Left ventricle myocardium inferior (tissue), 1 donor: ENCODE results near the gene PCDHGA6. TPM values are rescaled to one million over a fixed set of nuclear protein-coding genes. Genes with fewer than 3 reads are reported as not detected.
"Not testable (repeated sequence)": the region's sequence is repeated elsewhere in the genome, so short reads cannot be mapped to it uniquely, and the experiment has no call there.

Source experiments
- DNase-seq: peaks from one replicate; pipeline ENCODE4 v3.0.0-alpha.2; 2020
- H3K27ac ChIP-seq: fragments of 200-600 bp; replicated peaks from 2 replicates; pipeline ENCODE4 v1.8.0; 2021
- H3K27me3 ChIP-seq: fragments of 200-600 bp; 2 replicates; pipeline ENCODE4 v1.8.0; 2021; ENCODE audit warnings: low read depth
- H3K36me3 ChIP-seq: fragments of 200-600 bp; 2 replicates; pipeline ENCODE4 v1.8.0; 2021
- H3K4me1 ChIP-seq: fragments of 200-600 bp; 2 replicates; pipeline ENCODE4 v1.8.0; 2021
- H3K4me3 ChIP-seq: fragments of 200-600 bp; 2 replicates; pipeline ENCODE4 v1.8.0; 2021; ENCODE audit warnings: mild to moderate bottlenecking, moderate library complexity
- H3K9me3 ChIP-seq: fragments of 200-600 bp; replicated peaks from 2 replicates; pipeline ENCODE4 v1.8.0; 2021
- CTCF ChIP-seq: fragments of 200-600 bp; IDR thresholded peaks from 2 replicates; pipeline ENCODE4 v1.8.0; 2021; ENCODE audit warnings: antibody characterized with exemption, mild to moderate bottlenecking, borderline replicate concordance
- intact Hi-C: fragments of 100-400 bp; cut with micrococcal nuclease; formaldehyde crosslinking; loops from one replicate; pipeline ENCODE4 v1.11.0; 2022
- total RNA-seq: library from RNA; stranded (reverse); fragmentation: NEBNext Ultra II Directional; extraction: Animal tissue kit (Norgen Biotek cat#: 25700); gene quantifications from one replicate; pipeline ENCODE4 v1.2.1, GENCODE V29; 2021
- donor health status: DM: no; HTN: yes; CAD: no; lungs with severe emphysema.

Gene PCDHGA6
- total RNA-seq, 1 donor from 2014 or later = 5.6 TPM

- peak; percentile 17 for TF ChIP-seq CTCF
- Histone ChIP-seq H3K36me3 (peaks cover 18% of the 10 kb centered on the region), H3K27ac (peak overlapping the region; percentile 17), H3K4me1 (peaks cover 33% of the 10 kb centered on the region), H3K27me3 (no peaks in the 10 kb centered on the region), H3K4me3 (peak overlapping the region; percentile 65), H3K9me3 (peaks cover 99% of the 10 kb centered on the region)
- no peak for DNase-seq
- intact Hi-C loops = no loop called here
Measured at GRCh38 chr5:141345327-141345726, 28.4 kb upstream of the PCDHGA6 start.

- H3K27me3 ChIP-seq, H3K27ac ChIP-seq, intact Hi-C loops, DNase-seq: not testable (repeated sequence)
- Histone ChIP-seq H3K4me1 (peaks cover 39% of the 10 kb centered on the region), H3K9me3 (peaks cover 99% of the 10 kb centered on the region), H3K36me3 (peaks cover 18% of the 10 kb centered on the region), H3K4me3 (peak overlapping the region; percentile 65)
Measured at GRCh38 chr5:141346017-141346416, 27.7 kb upstream of the PCDHGA6 start.

- peak; percentile 74 for TF ChIP-seq CTCF
- peaks cover 98% of the 10 kb centered on the region for H3K9me3 ChIP-seq
- peak within 1 kb of the TSS; percentile 50 for H3K27ac ChIP-seq
Measured at GRCh38 chr5:141349917-141350619, 23.6 kb upstream of the PCDHGA6 start, which contains the start of gene PCDHGB1. PCDHGB1 (plus strand) TSS chr5:141350099; CDS start chr5:141350261, 162 bp downstream.

GRCh38 chr5:141351591-141351990 lies 22.1 kb upstream of the PCDHGA6 start:
- H3K27ac ChIP-seq = no peak overlapping the region
- intact Hi-C loops = no loop called here
- DNase-seq = no peak
- peaks cover 27% of the 10 kb centered on the region for H3K36me3 ChIP-seq
- no peak overlapping the region for H3K4me3 ChIP-seq
- H3K4me1 ChIP-seq = peaks cover 61% of the 10 kb centered on the region
- TF ChIP-seq CTCF = no peak
- peaks cover 98% of the 10 kb centered on the region for H3K9me3 ChIP-seq
- no peaks in the 10 kb centered on the region for H3K27me3 ChIP-seq

More at GRCh38 chr5:141349917-141350619, 23.6 kb upstream of the PCDHGA6 start, which contains the start of gene PCDHGB1:
- intact Hi-C loops = no loop called here
- peaks cover 59% of the 10 kb centered on the region for H3K4me1 ChIP-seq
- H3K4me3 ChIP-seq = peak within 1 kb of the TSS; percentile 54
- H3K27me3 ChIP-seq = no peaks in the 10 kb centered on the region
- DNase-seq = no peak
- peaks cover 22% of the 10 kb centered on the region for H3K36me3 ChIP-seq

GRCh38 chr5:141354900-141355469 lies 18.7 kb upstream of the PCDHGA6 start, which contains the start of gene PCDHGA4:
PCDHGA4 (plus strand) TSS chr5:141355021; CDS start chr5:141355108, 87 bp downstream.
- TF ChIP-seq CTCF = peak; percentile 61
- peaks cover 58% of the 10 kb centered on the region for H3K4me1 ChIP-seq
- H3K9me3 ChIP-seq = peaks cover 98% of the 10 kb centered on the region
- H3K27me3 ChIP-seq = no peaks in the 10 kb centered on the region
- peaks cover 21% of the 10 kb centered on the region for H3K36me3 ChIP-seq
- intact Hi-C loops = no loop called here
- H3K4me3 ChIP-seq = peak within 1 kb of the TSS; percentile 54
- no peak for DNase-seq
- peak within 1 kb of the TSS; percentile 21 for H3K27ac ChIP-seq

- no peak for TF ChIP-seq CTCF
- intact Hi-C loops = no loop called here
- Histone ChIP-seq H3K4me1 (peaks cover 58% of the 10 kb centered on the region), H3K27ac (no peak overlapping the region), H3K9me3 (peaks cover 98% of the 10 kb centered on the region), H3K4me3 (peak overlapping the region; percentile 54), H3K36me3 (peaks cover 21% of the 10 kb centered on the region), H3K27me3 (no peaks in the 10 kb centered on the region)
- no peak for DNase-seq
Measured at GRCh38 chr5:141355641-141356040, 18.1 kb upstream of the PCDHGA6 start.
